ENCODE results near the gene GAL. TPM values are rescaled to one million over a fixed set of nuclear protein-coding genes. Genes with fewer than 3 reads are reported as not detected.

Gene GAL
- total and polyA plus RNA-seq, 2 of the 8 experiments (the other 6 are each of a cell fraction or from before 2014, with no cell fraction given): 81.8 to 233 TPM

DNA sequence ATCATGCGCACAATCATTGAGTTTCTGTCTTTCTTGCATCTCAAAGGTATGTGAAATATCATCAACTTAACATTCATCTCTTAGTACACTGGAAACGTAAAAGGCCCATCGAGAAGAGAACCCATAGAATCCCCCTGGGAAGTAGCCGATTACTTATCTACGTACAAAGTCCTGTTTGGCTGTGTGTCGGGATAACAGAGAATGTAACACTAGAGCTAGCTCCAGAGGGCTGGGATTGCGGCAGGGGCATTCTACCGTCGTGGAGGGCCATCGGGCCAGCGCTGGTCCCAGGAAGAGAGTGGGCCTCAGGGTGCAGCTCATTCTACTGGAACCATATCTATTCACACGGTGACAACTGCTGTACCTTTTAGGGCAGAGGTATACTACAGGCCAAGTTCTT lies 4.5 kb downstream of the GAL start (continued):
- no peak for TF ChIP-seq SRF (IDR thresholded peaks at IDR 0.05; ENCODE audit: low read depth, low read length)
